ENCODE measurements around the gene TSFM.
"Not testable (repeated sequence)": the region's sequence is repeated elsewhere in the genome, so short reads cannot be mapped to it uniquely, and the experiment has no call there.

TSFM gene

GRCh38 chr12:57772429-57773322, 9.9 kb upstream of the TSFM start, which contains the start of gene EEF1AKMT3:
Gene EEF1AKMT3 (plus strand): TSS chr12:57772614. CDS start chr12:57772725, 111 bp downstream.
- Histone ChIP-seq H3K4me2 (ENCODE audit: insufficient read depth, low read length) (peak within 1 kb of the TSS; percentile 96), H4K20me1 (ENCODE audit: insufficient read depth, low read length) (no peaks in the 10 kb centered on the region), H3K4me1 (ENCODE audit: insufficient read depth, low read length) (peaks cover 25% of the 10 kb centered on the region), H3K9ac (ENCODE audit: low read depth, low read length) (peak within 1 kb of the TSS; percentile 81), H3K9me3 (ENCODE audit: insufficient read depth, low read length, severe bottlenecking) (no peaks in the 10 kb centered on the region), H3K27me3 (ENCODE audit: insufficient read depth, low read length, poor library complexity) (no peaks in the 10 kb centered on the region), H3K27ac (ENCODE audit: low read length) (peak within 1 kb of the TSS; percentile 88), H3K4me3 (ENCODE audit: low read depth in 1 of 2, low read length in 2 of 2) (peak within 1 kb of the TSS; percentile 56 to 85), H3K79me2 (ENCODE audit: insufficient read depth, low read length) (peaks cover 15% of the 10 kb centered on the region), H2AFZ (ENCODE audit: low read depth, low read length) (peak within 1 kb of the TSS; percentile 96), H3K36me3 (ENCODE audit: insufficient read depth, low read length) (peaks cover 29% of the 10 kb centered on the region)
- no peak for TF ChIP-seq EZH2 (IDR thresholded peaks at IDR 0.05; ENCODE audit: borderline replicate concordance, low read depth, low read length, severe bottlenecking)
- TF ChIP-seq, protein P1, sequence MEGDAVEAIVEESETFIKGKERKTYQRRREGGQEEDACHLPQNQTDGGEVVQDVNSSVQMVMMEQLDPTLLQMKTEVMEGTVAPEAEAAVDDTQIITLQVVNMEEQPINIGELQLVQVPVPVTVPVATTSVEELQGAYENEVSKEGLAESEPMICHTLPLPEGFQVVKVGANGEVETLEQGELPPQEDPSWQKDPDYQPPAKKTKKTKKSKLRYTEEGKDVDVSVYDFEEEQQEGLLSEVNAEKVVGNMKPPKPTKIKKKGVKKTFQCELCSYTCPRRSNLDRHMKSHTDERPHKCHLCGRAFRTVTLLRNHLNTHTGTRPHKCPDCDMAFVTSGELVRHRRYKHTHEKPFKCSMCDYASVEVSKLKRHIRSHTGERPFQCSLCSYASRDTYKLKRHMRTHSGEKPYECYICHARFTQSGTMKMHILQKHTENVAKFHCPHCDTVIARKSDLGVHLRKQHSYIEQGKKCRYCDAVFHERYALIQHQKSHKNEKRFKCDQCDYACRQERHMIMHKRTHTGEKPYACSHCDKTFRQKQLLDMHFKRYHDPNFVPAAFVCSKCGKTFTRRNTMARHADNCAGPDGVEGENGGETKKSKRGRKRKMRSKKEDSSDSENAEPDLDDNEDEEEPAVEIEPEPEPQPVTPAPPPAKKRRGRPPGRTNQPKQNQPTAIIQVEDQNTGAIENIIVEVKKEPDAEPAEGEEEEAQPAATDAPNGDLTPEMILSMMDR (IDR thresholded peaks at IDR 0.05; ENCODE audit: borderline replicate concordance, extremely low read depth, low read length, poor library complexity, severe bottlenecking) = no peak
- DNase-seq (peak; percentile 60), ATAC-seq (ENCODE audit: insufficient read depth, low read depth) (peak; percentile 44)

GRCh38 chr12:57774634-57775033, 8.0 kb upstream of the TSFM start:
- H3K9me3 ChIP-seq (ENCODE audit: insufficient read depth, low read length, severe bottlenecking); H4K20me1 ChIP-seq (ENCODE audit: insufficient read depth, low read length); H3K9ac ChIP-seq (ENCODE audit: low read depth, low read length); H2AFZ ChIP-seq (ENCODE audit: low read depth, low read length); H3K4me2 ChIP-seq (ENCODE audit: insufficient read depth, low read length); DNase-seq; H3K27me3 ChIP-seq (ENCODE audit: insufficient read depth, low read length, poor library complexity); H3K27ac ChIP-seq (ENCODE audit: low read length); H3K4me3 ChIP-seq (ENCODE audit: low read depth in 1 of 2, low read length in 2 of 2); ATAC-seq (ENCODE audit: insufficient read depth, low read depth): not testable (repeated sequence)
- H3K79me2 ChIP-seq (ENCODE audit: insufficient read depth, low read length) = peaks cover 15% of the 10 kb centered on the region
- peaks cover 12% of the 10 kb centered on the region for H3K36me3 ChIP-seq (ENCODE audit: insufficient read depth, low read length)
- H3K4me1 ChIP-seq (ENCODE audit: insufficient read depth, low read length) = peaks cover 25% of the 10 kb centered on the region

DNA sequence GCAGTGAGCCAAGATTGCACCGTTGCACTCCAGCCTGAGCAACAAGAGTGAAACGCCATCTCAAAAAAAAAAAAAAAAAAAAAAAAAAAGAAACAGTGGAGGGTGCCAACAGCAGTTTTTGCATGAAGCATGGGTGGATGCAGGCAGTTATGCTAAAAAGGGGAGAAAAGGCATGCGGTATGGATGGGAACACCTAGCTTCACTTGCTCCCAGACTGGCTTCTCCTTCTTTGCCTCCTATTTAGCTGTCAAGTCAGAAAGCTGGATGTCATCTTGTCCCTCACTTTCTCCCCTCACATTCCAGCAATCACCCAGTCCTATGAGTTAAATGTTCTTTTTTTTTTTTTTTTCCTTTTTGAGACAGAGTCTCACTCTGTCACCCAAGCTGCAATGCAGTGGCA, 7.5 kb upstream of the TSFM start:
- Histone ChIP-seq H3K27me3 (ENCODE audit: insufficient read depth, low read length, poor library complexity) (no peaks in the 10 kb centered on the region), H3K79me2 (ENCODE audit: insufficient read depth, low read length) (peaks cover 15% of the 10 kb centered on the region), H3K4me1 (ENCODE audit: insufficient read depth, low read length) (peaks cover 25% of the 10 kb centered on the region), H3K36me3 (ENCODE audit: insufficient read depth, low read length) (peaks cover 7% of the 10 kb centered on the region), H3K9me3 (ENCODE audit: insufficient read depth, low read length, severe bottlenecking) (no peaks in the 10 kb centered on the region), H2AFZ (ENCODE audit: low read depth, low read length) (no peak overlapping the region), H4K20me1 (ENCODE audit: insufficient read depth, low read length) (no peaks in the 10 kb centered on the region), H3K4me3 (ENCODE audit: low read depth in 1 of 2, low read length in 2 of 2) (no peak overlapping the region), H3K9ac (ENCODE audit: low read depth, low read length) (no peak overlapping the region), H3K27ac (ENCODE audit: low read length) (no peak overlapping the region), H3K4me2 (ENCODE audit: insufficient read depth, low read length) (no peak overlapping the region)
- no peak for ATAC-seq (ENCODE audit: insufficient read depth, low read depth)
- DNase-seq = no peak
- TF ChIP-seq EZH2 (IDR thresholded peaks at IDR 0.05; ENCODE audit: borderline replicate concordance, low read depth, low read length, severe bottlenecking) = no peak
- TF ChIP-seq, protein P1 (IDR thresholded peaks at IDR 0.05; ENCODE audit: borderline replicate concordance, extremely low read depth, low read length, poor library complexity, severe bottlenecking) = no peak

- Histone ChIP-seq H3K27me3 (ENCODE audit: insufficient read depth, low read length, poor library complexity) (no peaks in the 10 kb centered on the region), H3K27ac (ENCODE audit: low read length) (no peak overlapping the region), H3K9ac (ENCODE audit: low read depth, low read length) (no peak overlapping the region), H3K4me2 (ENCODE audit: insufficient read depth, low read length) (no peak overlapping the region), H2AFZ (ENCODE audit: low read depth, low read length) (no peak overlapping the region), H3K4me3 (ENCODE audit: low read depth in 1 of 2, low read length in 2 of 2) (no peak overlapping the region), H4K20me1 (ENCODE audit: insufficient read depth, low read length) (no peaks in the 10 kb centered on the region), H3K79me2 (ENCODE audit: insufficient read depth, low read length) (peaks cover 14% of the 10 kb centered on the region), H3K4me1 (ENCODE audit: insufficient read depth, low read length) (peaks cover 27% of the 10 kb centered on the region), H3K36me3 (ENCODE audit: insufficient read depth, low read length) (peaks cover 8% of the 10 kb centered on the region), H3K9me3 (ENCODE audit: insufficient read depth, low read length, severe bottlenecking) (no peaks in the 10 kb centered on the region)
- DNase-seq (no peak), ATAC-seq (ENCODE audit: insufficient read depth, low read depth) (no peak)
- TF ChIP-seq, protein P1 (IDR thresholded peaks at IDR 0.05; ENCODE audit: borderline replicate concordance, extremely low read depth, low read length, poor library complexity, severe bottlenecking) = peak; percentile 6
- no peak for TF ChIP-seq EZH2 (IDR thresholded peaks at IDR 0.05; ENCODE audit: borderline replicate concordance, low read depth, low read length, severe bottlenecking)
These were observed 6.9 kb upstream of the TSFM start for GRCh38 chr12:57775563-57776246.
